ENCODE measurements around the gene TOB2.
A peak's percentile ranks its signal among the peaks of the same experiment; 100 is the strongest.

Gene TOB2, protein sequence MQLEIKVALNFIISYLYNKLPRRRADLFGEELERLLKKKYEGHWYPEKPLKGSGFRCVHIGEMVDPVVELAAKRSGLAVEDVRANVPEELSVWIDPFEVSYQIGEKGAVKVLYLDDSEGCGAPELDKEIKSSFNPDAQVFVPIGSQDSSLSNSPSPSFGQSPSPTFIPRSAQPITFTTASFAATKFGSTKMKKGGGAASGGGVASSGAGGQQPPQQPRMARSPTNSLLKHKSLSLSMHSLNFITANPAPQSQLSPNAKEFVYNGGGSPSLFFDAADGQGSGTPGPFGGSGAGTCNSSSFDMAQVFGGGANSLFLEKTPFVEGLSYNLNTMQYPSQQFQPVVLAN

DNA sequence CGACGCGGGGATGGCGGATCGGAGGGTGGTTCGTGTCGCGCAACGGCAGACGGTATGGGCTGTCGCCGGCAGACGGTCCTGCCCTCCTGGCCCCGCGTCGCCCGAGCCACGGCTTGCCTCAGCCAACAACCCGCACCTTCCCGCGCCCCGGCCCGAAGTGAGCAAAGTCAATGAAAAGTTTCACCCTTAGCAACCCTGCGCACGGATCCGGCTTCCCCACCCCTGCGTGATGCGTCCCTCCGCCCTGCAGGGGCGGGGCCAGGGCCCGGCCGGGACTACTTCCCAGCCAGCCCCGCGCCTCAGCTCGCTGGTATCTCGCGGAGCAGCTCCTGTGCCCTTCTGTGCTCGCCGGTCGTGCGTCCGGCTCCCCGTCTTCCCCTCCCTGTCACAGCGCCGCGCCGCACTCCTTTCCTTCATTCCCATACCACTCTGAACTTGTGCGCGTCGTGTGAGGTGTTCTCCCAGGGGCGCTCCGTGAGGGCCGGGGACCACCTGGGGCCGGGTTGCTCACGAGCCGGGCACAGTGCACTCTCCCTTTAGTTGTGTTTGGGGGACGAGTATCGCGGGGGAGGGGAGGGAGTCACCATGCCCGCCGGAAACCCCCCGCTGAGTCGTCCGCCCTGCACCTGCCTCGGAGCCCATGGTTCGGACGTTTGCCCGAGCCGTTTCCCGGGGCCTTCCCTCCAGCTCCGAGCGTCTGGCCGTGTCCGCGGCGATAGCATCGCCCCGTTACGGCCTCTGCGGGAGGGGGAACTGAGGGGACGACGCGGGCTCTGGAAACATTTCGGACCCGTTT lies at the start of gene TOB2:
TOB2 (minus strand) TSS at position 163 of the 796 bp plus-strand sequence. CDS start 9,456 bp downstream, outside the sequence.
- in situ Hi-C loops (cut with HindIII; ENCODE audit: low pct_ligation_motif_present, low pct_unique_long_range_greater_than_20kb, low sequenced_read_pairs), result no loop called here
- DNase-seq, result peak; percentile 92

- in situ Hi-C loops (cut with HindIII; ENCODE audit: low pct_ligation_motif_present, low pct_unique_long_range_greater_than_20kb, low sequenced_read_pairs), result no loop called here
- no peak for DNase-seq
Measured at GRCh38 chr22:41491374-41492100, 44.9 kb upstream of the TOB2 start.

DNA sequence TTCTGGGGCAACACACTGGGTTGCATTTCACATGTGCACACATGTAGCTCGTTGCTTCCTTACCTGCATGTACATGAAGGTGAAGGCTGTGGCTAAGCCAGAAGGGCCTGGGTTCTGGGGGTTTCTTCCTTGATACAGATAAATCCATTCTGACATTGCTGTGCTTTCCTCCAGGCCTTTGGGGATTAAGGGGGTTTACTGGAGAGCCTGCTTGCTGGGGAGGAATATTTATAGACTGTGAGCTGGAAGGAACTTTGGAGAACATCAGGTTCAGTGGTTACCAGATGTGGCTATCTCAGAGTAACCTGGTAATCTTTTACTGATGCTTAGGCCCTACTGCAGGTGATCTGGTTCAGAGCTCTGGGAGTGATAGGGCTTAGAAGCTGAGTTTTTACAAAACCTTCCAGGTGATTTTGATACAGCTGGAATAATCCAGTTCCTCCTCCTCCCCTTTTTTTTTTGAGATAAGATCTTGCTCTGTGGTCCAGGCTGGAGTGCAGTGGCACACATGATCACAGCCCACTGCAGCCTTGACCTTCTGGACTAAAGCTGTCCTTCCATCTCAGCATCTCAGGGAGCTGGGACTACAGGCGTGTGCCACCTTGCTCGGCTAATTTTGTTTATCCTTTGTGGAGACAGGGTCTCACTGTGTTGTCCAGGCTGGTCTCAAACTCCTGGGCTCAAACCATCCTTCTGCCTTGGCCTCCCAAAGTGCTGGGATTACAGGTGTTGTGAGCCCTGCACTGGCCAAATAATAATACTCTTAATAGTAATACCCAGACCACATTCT lies 42.2 kb upstream of the TOB2 start:
- in situ Hi-C loops (cut with HindIII; ENCODE audit: low pct_ligation_motif_present, low pct_unique_long_range_greater_than_20kb, low sequenced_read_pairs), result no loop called here
- no peak for DNase-seq

DNA sequence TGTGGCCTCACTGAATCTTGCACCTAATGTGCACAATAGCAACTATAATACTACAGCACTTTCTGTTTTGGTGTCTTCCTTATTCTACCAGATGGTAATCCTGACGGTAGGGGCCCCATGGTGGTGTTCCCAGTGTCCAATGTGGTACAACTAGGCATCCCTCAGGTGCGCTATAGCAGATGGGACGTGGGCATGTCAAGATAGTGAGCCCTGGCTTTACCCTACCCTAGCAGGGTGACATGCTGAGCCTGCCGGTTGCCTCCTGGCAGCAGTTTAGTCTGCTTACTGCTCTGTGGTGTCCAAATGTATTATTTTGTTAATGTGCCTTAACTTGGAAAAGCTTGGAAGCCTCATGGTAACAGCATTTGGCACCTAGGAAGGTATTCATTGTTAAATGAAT lies 41.5 kb upstream of the TOB2 start:
- DNase-seq, result no peak
- in situ Hi-C loops (cut with HindIII; ENCODE audit: low pct_ligation_motif_present, low pct_unique_long_range_greater_than_20kb, low sequenced_read_pairs), result no loop called here

DNA sequence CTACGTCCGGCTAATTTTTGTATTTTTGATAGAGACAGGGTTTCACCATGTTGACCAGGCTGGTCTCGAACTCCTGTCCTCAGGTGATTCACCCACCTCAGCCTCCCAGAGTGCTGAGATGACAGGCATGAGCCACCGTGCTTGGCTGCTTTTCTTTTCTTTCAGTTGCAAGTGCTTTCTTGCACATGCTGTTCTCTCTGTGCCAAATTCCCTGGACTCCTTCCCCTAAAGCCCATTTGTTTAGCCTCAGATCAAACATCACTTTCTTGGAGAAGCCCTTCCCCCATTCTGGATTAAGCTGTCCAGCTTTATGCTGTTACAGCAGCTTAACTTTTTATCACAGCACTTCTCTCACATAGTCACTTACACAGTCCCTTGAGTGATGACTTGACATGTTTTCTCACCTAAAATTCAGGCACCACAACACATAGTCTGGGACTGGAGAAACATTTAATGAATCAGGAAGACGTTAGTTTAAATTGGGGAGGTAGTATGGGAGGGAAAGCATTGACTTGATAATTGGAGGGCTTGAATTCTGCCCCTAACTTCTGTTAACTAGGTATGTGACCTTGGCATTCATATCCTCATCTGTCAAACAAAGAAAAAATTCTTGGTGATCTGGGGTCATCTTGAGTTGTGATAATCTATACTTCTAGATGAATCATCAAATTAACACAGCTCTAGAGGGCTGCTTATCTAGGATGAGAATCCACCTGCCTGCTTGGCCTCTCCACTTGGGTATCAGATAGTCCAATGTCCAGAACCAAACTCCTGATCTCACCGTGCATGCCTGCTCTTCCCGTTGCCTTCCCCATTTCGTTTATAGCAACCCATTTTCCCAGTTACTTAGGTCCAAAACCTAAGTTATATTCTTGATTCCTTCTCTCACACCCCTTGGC lies 40.7 kb upstream of the TOB2 start:
- no peak for DNase-seq
- in situ Hi-C loops (cut with HindIII; ENCODE audit: low pct_ligation_motif_present, low pct_unique_long_range_greater_than_20kb, low sequenced_read_pairs), result no loop called here

- DNase-seq, result no peak
- in situ Hi-C loops (cut with HindIII; ENCODE audit: low pct_ligation_motif_present, low pct_unique_long_range_greater_than_20kb, low sequenced_read_pairs), result no loop called here
Measured at GRCh38 chr22:41485033-41485432, 38.4 kb upstream of the TOB2 start.

DNA sequence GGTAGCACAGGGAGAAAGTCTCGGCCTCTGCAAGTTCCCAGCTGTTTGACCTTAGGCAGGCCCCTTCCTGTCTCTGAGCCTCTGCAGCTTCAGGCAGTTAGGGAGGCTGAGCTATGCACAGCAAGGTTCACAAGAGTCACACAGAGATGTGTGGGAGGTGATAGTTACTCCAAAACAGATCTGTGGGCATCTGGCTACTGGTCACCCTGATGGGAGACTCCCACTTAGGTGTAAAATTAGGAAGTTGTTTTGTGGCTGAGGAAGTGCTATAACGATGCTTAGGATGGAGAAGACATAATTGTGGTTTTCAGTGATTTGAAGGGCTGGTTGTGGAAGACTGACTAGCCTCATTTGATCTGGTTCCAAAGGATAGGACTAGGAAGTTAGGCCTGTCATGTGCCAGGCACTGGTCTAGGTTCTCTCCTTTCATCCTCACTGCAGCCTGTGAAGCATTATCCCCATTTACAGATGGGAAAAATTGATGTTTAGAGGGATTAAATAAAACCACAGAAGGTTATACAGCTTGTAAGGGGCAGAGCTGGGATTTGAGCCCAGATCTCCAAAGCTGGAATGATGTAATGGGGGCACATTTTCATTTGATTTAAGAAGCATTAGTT lies 35.8 kb upstream of the TOB2 start:
- no peak for DNase-seq

DNA sequence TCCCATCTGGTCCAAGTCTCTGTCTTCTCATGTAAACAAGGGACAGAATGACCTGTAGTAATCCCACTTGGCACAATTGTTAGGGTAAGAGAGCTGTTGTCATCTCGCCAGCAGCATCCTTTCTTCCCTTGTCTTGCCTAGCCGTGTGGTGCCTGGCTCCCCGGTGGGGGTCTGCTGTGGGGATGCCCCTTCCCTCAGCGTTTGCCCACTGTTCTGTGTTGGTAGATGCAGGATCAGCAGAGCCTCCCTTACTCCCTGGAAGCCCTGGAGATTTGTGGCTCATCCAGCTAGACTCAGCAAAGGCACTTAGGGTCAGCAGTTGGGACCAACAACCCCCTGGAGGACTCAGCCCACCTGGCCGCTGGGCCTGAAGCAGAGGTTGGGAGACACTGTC lies 35.3 kb upstream of the TOB2 start:
- in situ Hi-C loops (cut with HindIII; ENCODE audit: low pct_ligation_motif_present, low pct_unique_long_range_greater_than_20kb, low sequenced_read_pairs), result no loop called here
- DNase-seq, result no peak

More for the DNA sequence above, 35.8 kb upstream of the TOB2 start:
- in situ Hi-C loops (cut with HindIII; ENCODE audit: low pct_ligation_motif_present, low pct_unique_long_range_greater_than_20kb, low sequenced_read_pairs), result no loop called here

- DNase-seq, result peak; percentile 10
- in situ Hi-C loops (cut with HindIII; ENCODE audit: low pct_ligation_motif_present, low pct_unique_long_range_greater_than_20kb, low sequenced_read_pairs), result no loop called here
Measured at GRCh38 chr22:41481131-41481830, 34.7 kb upstream of the TOB2 start.

GRCh38 chr22:41480397-41480735 lies 33.8 kb upstream of the TOB2 start:
- in situ Hi-C loops (cut with HindIII; ENCODE audit: low pct_ligation_motif_present, low pct_unique_long_range_greater_than_20kb, low sequenced_read_pairs), result no loop called here
- no peak for DNase-seq

DNA sequence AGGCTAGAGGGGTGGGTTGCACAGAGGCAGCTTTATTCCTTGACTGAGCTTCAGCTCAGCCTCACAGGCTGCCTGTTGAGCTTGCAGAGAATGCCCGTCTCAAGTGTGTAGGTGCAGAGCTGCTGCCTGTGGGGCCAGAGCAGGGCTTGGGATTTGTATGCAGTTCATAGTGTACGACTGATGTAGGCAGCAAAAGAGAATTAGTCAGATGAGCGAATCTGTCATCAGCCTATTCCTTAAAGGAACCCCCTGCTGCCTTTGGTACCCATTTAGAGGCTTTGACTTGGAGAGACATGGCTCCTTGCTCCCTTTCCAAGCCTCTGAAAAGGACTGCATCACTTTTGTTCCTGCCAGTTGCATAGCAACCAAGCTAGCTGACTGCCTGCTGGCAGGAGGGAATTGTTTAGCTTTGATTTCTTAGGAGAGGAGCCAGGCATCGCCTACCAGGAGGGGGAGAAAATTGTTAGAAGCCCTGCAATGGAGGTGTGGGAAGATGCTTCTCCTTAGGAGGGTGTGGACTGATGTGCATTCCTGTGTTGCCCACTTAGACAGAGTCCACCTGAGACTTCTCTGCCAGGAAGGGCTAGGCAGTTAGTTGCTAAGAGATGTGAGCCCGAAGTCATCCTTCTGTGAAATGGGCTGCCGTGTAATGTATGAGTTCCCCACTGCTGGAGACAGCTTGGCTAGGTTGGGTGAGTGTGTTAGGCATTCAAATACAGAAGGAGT lies 33.2 kb upstream of the TOB2 start:
- in situ Hi-C loops (cut with HindIII; ENCODE audit: low pct_ligation_motif_present, low pct_unique_long_range_greater_than_20kb, low sequenced_read_pairs), result no loop called here
- DNase-seq, result no peak

GRCh38 chr22:41478891-41479521 lies 32.4 kb upstream of the TOB2 start:
- in situ Hi-C loops (cut with HindIII; ENCODE audit: low pct_ligation_motif_present, low pct_unique_long_range_greater_than_20kb, low sequenced_read_pairs), result no loop called here
- DNase-seq, result no peak

DNA sequence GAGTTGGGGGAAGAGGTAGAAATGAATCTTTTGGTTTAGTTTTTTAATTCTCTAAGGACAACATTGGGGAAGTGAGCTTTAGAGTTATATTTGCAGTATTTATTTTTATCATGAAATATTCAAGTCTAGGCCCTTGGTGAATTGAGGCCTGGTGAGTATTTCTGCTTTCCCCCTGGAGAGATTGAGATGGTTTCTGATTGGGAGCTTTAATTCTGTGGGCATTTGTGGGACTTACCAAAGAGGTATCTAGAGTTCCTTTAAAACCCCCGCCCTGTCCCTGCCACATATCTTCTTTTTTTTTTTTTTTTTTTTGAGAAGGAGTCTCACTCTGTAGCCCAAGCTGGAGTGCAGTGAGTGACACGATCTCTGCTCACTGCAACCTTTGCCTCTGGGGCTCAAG lies 31.9 kb upstream of the TOB2 start:
- no peak for DNase-seq
- in situ Hi-C loops (cut with HindIII; ENCODE audit: low pct_ligation_motif_present, low pct_unique_long_range_greater_than_20kb, low sequenced_read_pairs), result no loop called here

GRCh38 chr22:41474872-41475451 lies 28.4 kb upstream of the TOB2 start:
- DNase-seq, result no peak
- in situ Hi-C loops (cut with HindIII; ENCODE audit: low pct_ligation_motif_present, low pct_unique_long_range_greater_than_20kb, low sequenced_read_pairs), result no loop called here

GRCh38 chr22:41471568-41471967 lies 25.0 kb upstream of the TOB2 start:
- DNase-seq, result no peak
- in situ Hi-C loops (cut with HindIII; ENCODE audit: low pct_ligation_motif_present, low pct_unique_long_range_greater_than_20kb, low sequenced_read_pairs), result no loop called here
